ENCODE measurements around the gene ADAT3.

Gene ADAT3

GRCh38 chr19:1917926-1918325, 12.7 kb downstream of the ADAT3 start:
- DNase-seq = no peak

GRCh38 chr19:1918975-1919374, 13.8 kb downstream of the ADAT3 start:
- no peak for DNase-seq

GRCh38 chr19:1920644-1921043, 15.4 kb downstream of the ADAT3 start:
- no peak for DNase-seq

- DNase-seq = no peak
These were observed 16.1 kb downstream of the ADAT3 start for GRCh38 chr19:1921326-1921725.

- DNase-seq = no peak
These were observed 16.6 kb downstream of the ADAT3 start for GRCh38 chr19:1921825-1922224.

- DNase-seq = no peak
These were observed 17.6 kb downstream of the ADAT3 start for GRCh38 chr19:1922803-1923202.

GRCh38 chr19:1923319-1923718, 18.1 kb downstream of the ADAT3 start:
- no peak for DNase-seq

GRCh38 chr19:1924320-1924961, 19.2 kb downstream of the ADAT3 start:
- DNase-seq = no peak

- no peak for DNase-seq
These were observed 20.3 kb downstream of the ADAT3 start for GRCh38 chr19:1925544-1925943.

- peak; percentile 80 for DNase-seq
These were observed 24.0 kb downstream of the ADAT3 start for GRCh38 chr19:1929021-1929742.

- no peak for DNase-seq
These were observed 26.2 kb downstream of the ADAT3 start for GRCh38 chr19:1931445-1931844.

GRCh38 chr19:1932395-1932794, 27.2 kb downstream of the ADAT3 start:
- no peak for DNase-seq

- DNase-seq = no peak
These were observed 28.0 kb downstream of the ADAT3 start for GRCh38 chr19:1933244-1933643.

- no peak for DNase-seq
These were observed 28.7 kb downstream of the ADAT3 start for GRCh38 chr19:1933942-1934341.

- no peak for DNase-seq
These were observed 30.4 kb downstream of the ADAT3 start for GRCh38 chr19:1935484-1936208.

GRCh38 chr19:1936430-1936829, 31.2 kb downstream of the ADAT3 start:
- no peak for DNase-seq

GRCh38 chr19:1936916-1937610, 31.9 kb downstream of the ADAT3 start:
- DNase-seq = no peak

GRCh38 chr19:1938071-1938470, 32.9 kb downstream of the ADAT3 start:
- DNase-seq = no peak

- DNase-seq = no peak
These were observed 36.2 kb downstream of the ADAT3 start, which contains the start of gene CSNK1G2 for GRCh38 chr19:1941146-1942077. Gene CSNK1G2 (plus strand): TSS chr19:1941172. CDS start chr19:1969773, 28,601 bp downstream.

GRCh38 chr19:1942078-1942933, 37.1 kb downstream of the ADAT3 start:
- peak; percentile 44 for DNase-seq

- DNase-seq = no peak
These were observed 37.8 kb downstream of the ADAT3 start for GRCh38 chr19:1942934-1943555.
